ENCODE results near the gene CST9.

The CST9 gene

GRCh38 chr20:23607497-23608245 is 2.0 kb upstream of the CST9 start:
- H3K36me3 ChIP-seq, result no peaks in the 10 kb centered on the region
- H3K27me3 ChIP-seq, result peaks cover 3% of the 10 kb centered on the region
- no peak for TF ChIP-seq CTCF (IDR thresholded peaks at IDR 0.05)
- H3K4me1 ChIP-seq (ENCODE audit: control insufficient read depth in 1 of 2, insufficient read depth in 1 of 2, low read depth in 1 of 2, low read length in 1 of 2), result no peaks in the 10 kb centered on the region
- H3K9me3 ChIP-seq, result no peaks in the 10 kb centered on the region
- H3K4me3 ChIP-seq (ENCODE audit: low read depth in 1 of 2, low read length in 1 of 2), result no peak overlapping the region
- no peak overlapping the region for H3K27ac ChIP-seq

GRCh38 chr20:23606652-23607049 is 934 bp upstream of the CST9 start:
- Histone ChIP-seq H3K36me3 (no peaks in the 10 kb centered on the region), H3K27ac (no peak overlapping the region), H3K9me3 (no peaks in the 10 kb centered on the region), H3K27me3 (peaks cover 3% of the 10 kb centered on the region), H3K4me3 (ENCODE audit: low read depth in 1 of 2, low read length in 1 of 2) (no peak overlapping the region), H3K4me1 (ENCODE audit: control insufficient read depth in 1 of 2, insufficient read depth in 1 of 2, low read depth in 1 of 2, low read length in 1 of 2) (no peaks in the 10 kb centered on the region)
- peak; percentile 50 for TF ChIP-seq CTCF (IDR thresholded peaks at IDR 0.05)

- Histone ChIP-seq H3K36me3 (no peaks in the 10 kb centered on the region), H3K27me3 (peaks cover 3% of the 10 kb centered on the region), H3K9me3 (no peaks in the 10 kb centered on the region), H3K4me1 (ENCODE audit: control insufficient read depth in 1 of 2, insufficient read depth in 1 of 2, low read depth in 1 of 2, low read length in 1 of 2) (no peaks in the 10 kb centered on the region), H3K4me3 (ENCODE audit: low read depth in 1 of 2, low read length in 1 of 2) (no peak overlapping the region), H3K27ac (no peak overlapping the region)
- no peak for TF ChIP-seq CTCF (IDR thresholded peaks at IDR 0.05)
Observed at GRCh38 chr20:23604306-23604705, 1.4 kb downstream of the CST9 start.

GRCh38 chr20:23603321-23603720 is 2.4 kb downstream of the CST9 start:
- Histone ChIP-seq H3K4me1 (ENCODE audit: control insufficient read depth in 1 of 2, insufficient read depth in 1 of 2, low read depth in 1 of 2, low read length in 1 of 2) (no peaks in the 10 kb centered on the region), H3K27ac (no peak overlapping the region), H3K27me3 (peaks cover 3% of the 10 kb centered on the region), H3K36me3 (no peaks in the 10 kb centered on the region), H3K4me3 (ENCODE audit: low read depth in 1 of 2, low read length in 1 of 2) (no peak overlapping the region), H3K9me3 (no peaks in the 10 kb centered on the region)
- no peak for TF ChIP-seq CTCF (IDR thresholded peaks at IDR 0.05)

- Histone ChIP-seq H3K4me3 (ENCODE audit: low read depth in 1 of 2, low read length in 1 of 2) (no peak overlapping the region), H3K27ac (peak overlapping the region; percentile 33), H3K4me1 (ENCODE audit: control insufficient read depth in 1 of 2, insufficient read depth in 1 of 2, low read depth in 1 of 2, low read length in 1 of 2) (no peaks in the 10 kb centered on the region), H3K36me3 (no peaks in the 10 kb centered on the region), H3K9me3 (no peaks in the 10 kb centered on the region), H3K27me3 (peaks cover 3% of the 10 kb centered on the region)
- no peak for TF ChIP-seq CTCF (IDR thresholded peaks at IDR 0.05)
Observed at GRCh38 chr20:23602699-23603098, 3.0 kb downstream of the CST9 start.

All from neutrophil (primary cell).